GM21526 (cell line): ENCODE measurements around the gene WWP2.
"Not testable (repeated sequence)": the region's sequence is repeated elsewhere in the genome, so short reads cannot be mapped to it uniquely, and the experiment has no call there.

Experiments used
- ATAC-seq: cut with Tn5 transposase; IDR thresholded peaks from one replicate; pipeline ENCODE4 v1.9.1; 2021; ENCODE audit warnings: moderate library complexity; ENCODE audit not compliant: unreplicated experiment, low FRiP score

The WWP2 gene

DNA sequence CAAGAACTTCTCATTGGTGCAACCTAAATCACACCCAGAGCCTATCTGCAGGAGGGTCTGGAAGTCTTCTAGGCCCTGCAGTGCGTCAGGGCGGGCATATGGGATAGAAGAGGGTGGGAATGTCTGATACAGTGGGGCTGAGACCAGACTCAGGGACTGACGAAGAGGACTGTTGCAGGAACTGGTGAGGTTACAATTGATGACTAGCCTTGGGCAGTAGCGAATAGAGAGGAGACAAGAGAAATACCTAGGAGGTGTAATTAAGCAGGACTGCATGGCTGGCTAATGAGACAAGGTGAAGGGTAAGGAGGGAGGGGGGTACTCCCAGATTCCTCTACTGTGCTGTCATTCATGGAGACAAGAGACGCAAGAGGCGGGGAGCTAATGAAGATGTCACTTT, 91.3 kb downstream of the WWP2 start:
- no peak for ATAC-seq

DNA sequence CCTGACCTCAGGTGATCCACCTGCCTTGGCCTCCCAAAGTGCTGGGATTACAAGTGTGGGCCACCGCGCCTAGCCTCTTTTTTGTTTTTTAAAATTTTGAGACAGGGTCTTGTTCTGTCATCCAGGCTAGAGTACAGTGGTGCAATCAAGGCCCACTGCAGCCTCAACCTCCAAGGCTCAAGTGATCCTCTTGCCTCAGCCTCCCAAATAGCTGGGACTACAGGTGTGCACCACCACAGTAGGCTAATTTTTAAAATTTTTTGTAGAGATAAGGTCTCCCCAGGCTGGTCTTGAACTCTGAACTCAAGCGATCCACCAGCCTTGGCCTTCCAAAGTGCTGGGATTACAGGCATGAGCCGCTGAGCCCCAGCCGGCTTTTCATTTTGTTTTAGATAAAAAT, 92.6 kb downstream of the WWP2 start:
- ATAC-seq = not testable (repeated sequence)

DNA sequence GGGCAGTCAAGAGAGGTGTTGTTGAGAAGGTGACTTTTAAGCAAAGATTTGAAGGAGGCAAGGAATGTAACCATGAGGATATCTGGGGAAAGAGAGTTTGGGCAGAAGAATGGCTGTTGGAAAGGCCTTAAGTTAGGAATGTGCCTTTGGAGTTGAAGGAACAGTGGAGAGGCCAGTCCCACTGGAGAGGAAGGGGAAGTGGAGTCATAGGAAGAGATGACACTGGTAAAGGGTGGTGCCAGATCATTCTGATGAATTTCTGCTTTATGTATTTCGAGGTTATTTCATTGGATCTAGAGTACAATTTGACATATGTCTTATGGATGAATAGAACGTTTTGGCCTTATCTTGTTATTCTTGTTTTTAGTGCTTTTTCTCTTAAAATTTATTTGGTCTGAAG, 93.5 kb downstream of the WWP2 start:
- ATAC-seq = no peak

DNA sequence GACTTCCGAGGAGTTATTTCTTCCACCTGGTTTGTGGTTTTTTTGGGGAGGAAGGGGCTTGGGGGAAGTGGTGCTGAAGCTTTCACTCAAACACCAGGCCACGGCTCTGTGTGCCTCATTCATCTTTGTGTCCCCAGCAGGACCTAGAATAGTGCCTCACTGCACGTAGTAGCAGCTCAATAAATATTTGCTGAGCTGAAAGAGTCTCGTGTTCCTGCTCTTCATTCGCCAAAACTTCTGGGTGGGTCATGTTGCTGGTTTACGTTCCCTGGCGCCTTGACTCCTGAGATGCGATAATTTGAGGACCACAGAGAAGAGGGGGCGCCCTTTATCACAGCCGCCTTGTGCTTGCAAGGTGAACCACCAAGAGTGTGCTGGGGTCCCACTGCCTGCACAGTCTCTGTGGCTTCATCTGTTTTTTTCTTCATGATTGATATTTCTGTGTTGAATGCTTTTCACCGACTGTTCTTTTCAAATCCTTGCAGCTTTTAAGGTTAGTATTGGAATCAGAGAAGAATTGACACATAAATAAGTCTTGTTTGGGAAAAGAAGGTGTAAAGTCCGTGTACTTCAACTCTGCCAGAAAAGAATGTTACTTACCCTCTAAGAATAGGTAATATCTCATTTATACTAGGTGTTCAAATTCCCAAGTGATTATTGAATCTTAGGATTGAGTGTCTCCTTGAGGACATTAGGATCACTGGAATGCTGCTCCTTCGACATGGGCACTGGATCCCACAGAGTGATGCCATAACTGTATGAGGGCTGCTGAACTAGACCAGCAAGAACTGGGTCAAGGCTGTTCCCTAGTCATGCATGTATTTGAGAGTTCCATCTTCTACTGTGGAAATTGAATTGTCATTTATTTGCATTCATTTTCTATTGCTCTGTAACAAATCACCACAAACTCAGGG, 96.3 kb downstream of the WWP2 start:
- ATAC-seq = no peak

DNA sequence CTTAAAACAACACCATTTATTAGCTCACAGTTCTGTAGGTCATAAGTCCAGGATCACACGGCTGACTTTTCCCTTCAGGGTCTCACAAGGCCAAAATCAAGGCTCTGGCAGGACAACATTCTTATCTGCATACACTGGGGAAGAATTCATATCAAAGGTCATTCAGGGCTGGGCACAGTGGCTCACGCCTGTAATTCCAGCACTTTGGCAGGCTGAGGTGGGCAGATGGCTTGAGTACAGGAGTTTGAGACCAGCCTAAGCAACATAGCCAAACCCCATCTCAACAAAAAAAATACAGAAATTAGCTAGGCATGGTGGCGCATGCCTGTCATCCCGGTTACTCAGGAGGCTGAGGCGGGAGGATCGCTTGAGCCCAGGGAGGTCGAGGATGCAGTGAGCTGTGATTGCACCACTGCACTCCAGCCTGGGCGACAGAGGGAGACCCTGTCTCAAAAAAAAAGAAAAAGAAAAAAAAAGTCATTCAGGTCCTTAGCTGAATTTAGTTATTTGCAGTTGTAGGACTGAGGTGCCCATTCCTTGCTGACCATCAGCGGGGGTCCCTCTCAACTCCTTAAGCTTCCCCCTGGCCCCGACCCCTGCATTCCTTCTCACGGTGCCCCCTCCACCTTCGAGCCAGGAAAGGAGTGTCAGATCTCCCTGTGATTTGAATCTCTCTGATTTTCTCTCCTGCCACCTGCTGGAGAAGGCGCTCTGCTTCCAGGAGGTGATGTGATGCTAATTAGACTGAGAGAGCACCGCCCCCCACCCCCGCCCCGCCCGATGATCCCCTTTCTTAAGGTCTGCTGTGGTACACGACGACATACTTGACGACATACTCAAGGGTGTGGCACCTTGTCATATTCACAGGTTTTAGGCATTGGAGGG, 97.2 kb downstream of the WWP2 start:
- no peak for ATAC-seq

DNA sequence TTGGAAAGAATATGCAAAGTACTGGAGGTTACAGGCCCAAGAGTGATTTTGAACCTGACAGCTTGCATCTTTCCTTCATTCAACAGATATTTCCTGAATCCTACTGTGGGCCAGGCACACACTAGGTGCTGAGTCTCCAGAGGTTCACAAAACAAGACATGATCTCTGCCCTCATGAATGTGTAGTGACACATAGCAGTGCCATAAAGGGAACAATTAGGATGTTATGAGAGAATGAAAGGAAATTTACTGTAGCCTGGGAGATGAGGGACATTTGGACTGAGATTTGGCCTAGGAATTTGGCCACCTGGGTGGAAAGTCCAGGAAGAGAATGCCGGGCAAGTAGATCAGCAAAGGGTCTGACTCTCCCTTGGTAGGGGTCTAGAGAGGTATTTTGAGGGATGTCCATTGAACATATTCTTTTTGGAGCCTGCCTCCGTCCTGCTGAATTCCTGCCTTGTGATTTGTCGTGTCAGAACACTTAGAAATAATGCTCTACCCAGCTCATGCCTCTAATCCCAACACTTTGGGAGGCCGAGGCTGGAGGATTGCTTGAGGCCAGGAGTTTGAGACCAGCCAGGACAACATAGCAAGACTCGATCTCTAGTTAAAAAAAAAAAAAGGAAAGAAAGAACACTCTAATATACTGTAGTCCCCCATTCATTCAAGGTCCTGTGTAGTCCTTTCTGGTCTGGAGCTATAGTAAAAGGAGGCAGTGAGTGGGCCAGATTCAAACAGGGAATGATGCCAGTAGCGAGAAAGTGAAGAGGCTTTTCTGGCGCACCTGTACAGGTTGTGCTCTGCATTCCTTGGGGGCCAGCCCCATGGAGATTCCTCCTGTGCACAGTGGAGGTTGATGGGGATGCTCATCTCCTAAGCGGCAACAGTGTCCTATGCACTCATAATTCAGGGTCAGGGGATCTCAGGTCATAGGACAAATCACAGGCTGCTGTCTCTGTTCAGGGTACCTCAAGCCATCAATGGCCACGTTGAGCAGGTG, 98.4 kb downstream of the WWP2 start:
- no peak for ATAC-seq

DNA sequence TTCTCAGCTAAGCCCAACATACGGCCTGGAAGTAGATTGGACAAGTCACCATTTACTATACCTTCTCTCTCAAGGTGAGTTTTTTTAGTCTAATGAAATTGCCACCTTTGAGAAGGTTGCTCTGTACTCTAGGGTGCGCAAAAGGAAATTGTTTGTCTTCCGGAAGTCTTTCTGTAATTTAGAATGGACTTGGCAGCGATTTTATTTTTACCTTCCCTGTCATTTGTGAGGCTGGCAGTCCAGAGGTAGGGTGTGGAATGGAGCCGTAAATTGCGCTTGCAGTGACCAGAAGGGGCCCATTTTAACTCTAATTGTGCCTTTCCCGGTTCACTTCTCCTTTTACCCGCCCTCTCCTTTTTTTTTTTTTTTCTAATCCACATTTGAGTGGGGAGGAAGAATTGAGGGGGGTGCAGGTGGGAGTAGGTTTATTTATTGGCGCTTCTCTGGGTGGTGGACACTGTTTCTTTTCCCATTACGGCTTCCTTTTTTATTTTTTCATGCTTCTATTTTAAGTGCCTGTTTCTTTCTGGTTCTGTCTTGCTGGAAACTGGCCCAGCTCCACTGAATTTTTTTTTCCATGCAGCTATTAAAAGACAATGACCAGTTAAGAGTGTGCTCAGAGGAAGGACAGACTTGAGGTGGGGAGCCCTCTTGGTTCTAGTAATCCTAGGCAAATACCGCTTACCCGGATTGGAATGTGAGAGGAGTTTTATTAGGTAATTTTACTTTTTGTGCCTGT, 99.3 kb downstream of the WWP2 start:
- no peak for ATAC-seq

DNA sequence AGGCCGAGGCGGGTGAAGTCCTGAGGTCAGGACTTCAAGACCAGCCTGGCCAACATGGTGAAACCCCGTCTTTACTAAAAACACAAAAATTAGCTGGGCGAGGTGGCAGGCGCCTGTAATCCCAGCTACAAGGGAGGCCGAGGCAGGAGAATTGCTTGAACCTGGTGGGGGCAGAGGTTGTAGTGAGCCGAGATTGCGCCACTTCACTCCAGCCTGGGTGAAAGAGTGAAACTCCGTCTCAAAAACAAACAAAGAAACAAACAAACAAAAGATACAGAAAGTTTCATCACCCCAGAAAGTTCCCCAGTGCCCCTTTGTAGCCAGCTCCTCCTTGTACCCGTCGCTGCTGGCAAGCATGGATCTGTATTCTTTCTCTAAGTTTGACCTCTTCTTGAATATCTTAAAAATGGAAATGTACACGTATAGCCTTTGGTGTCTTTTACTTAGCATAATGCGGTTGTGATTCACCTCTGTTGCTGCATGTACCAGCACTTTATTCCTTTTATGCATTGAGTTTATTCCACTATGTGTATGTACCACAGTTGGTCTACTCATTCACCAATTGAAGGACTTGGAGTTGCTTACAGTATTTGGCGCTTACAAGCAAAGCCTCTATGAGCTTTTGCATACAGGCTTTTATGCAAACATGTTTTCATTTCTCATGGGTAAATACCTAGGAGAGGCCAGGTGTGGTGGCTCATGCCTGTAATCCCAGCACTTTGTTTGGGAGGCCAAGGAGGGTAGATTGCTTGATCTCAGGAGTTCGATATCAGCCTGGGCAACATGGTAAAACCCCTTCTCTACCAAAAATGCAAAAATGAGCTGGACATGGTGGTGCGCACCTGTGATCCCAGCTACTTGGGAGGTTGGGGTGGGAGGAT, 101.5 kb downstream of the WWP2 start:
- no peak for ATAC-seq

DNA sequence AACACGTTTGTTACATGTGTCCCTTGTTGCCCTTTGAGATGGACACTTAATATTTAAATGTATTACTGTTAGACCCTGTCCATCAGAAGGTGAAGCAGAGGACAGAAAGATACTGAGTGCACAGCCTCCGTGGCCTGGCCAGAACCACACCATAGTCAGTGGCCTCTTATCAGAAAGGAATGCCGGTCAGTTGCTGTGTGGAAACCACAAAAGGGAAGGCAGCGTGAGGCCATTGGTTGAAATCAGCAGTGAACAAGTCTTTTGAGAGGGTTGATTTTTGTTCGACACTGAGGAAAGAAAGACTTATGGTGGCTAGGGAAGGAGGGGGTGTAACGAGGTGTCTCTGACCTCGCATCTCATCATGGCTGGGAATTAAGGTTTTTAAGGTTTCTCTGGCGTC, 103.6 kb downstream of the WWP2 start:
- no peak for ATAC-seq

DNA sequence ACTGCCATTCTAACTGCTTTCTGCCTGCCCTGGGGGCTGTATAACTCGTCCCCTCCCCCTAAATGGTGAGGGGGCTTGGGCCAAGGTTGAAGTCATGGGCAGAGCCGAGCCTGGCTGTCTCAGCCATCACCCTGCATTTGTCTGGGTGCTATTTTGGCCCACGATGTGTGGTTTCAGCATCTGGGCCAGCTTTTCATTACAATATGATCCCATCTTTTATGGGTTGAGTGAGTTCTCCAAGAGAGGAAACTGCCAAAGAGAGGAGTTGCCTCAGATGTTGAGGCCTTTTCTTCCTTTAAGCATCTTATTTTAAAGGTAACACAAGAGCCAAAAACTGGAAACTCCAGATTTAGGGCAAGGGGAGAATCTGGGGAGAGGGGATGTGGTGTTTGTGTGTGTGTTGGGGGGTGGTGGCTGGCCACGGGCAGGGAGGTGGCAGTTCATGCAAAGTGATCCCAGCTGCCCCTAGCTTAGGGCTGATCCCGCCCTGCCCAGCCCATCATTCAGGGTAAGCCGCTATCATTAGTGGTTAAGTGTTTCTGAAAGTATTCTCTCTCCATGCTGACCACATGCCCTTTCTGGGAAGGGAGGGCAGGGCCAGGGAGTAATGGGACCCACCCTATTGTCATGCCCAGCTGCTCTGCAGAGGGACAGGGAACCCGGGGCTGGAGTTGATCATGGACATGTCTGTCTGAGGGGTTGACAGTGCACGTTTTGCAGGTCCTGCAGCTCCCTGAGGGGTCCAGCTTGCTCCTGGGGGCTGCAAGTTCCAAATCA, 105.8 kb downstream of the WWP2 start:
- ATAC-seq = no peak

DNA sequence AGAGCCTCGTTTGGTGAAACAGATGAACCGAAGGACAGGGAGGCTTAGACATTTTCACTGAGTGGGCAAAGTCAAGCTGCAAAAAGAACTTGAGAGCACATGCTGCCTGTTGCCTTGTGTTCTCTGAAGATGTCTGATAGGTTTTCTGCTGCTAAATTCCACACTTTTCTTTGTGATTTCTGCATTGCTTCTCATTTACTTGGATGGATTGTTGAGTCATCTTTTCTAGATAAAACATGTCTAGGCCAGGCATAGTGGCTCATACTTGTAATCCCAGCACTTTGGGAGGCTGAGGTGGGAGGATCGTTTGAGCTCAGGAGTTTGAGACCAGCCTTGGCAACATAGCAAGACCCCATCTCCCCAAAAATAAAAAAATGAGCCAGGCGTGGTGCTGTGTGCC, 108.6 kb downstream of the WWP2 start:
- ATAC-seq = no peak

DNA sequence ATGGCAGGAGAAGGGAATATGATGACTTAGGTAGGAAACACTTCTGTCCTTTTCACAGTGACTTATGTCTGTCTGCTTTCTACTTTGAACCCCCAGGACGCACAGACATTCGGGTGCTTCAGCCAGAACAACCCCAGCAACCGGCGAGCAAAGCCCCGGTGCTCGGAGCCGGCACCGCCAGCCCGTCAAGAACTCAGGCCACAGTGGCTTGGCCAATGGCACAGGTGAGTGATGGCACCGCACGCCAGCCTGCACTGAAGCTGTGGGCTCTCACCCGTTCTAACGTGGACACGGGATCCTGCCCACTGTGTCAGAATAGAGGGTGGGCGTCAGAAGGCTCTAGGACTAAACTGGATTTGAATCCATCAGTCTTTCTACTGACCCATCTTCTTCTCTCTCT, 109.6 kb downstream of the WWP2 start:
- ATAC-seq = no peak

DNA sequence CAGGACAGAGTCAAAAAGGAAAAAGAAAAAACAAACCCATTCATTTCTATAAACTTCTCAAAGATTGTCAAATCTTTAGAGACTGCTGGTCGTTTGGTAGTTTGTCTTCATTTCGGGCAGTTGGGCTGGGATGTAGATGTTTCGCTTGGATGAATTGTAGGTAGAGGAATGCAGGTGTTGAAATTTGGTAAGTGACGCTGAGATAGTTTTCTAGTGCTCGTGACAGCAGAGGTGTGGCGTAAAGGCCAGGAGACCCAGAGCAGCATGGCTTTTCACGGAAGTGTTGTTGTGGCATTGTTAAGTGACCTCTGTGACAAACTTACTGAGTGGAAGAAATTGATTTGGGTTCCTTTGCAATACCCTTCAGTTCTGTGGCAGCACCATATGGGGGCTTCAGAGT, 110.8 kb downstream of the WWP2 start:
- no peak for ATAC-seq

DNA sequence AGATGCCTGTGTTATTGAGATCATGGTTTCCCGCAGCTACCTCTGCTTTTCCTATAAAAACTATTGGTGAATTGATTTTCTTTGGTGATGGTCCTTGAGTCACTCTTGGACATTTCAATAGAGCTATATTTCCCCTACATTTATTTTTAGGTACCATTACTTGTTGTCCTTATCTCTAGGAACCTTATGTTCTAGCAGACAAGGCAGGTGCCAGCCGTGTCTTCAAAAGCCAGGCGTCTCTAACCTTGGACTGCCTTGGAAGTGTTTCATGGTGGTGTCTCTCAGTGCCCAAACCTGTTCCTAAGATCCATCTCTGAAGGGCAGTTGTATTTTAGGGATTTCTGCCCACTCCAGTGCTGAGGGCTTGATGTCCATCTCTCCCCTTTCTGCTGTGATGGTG, 111.7 kb downstream of the WWP2 start:
- ATAC-seq = no peak

DNA sequence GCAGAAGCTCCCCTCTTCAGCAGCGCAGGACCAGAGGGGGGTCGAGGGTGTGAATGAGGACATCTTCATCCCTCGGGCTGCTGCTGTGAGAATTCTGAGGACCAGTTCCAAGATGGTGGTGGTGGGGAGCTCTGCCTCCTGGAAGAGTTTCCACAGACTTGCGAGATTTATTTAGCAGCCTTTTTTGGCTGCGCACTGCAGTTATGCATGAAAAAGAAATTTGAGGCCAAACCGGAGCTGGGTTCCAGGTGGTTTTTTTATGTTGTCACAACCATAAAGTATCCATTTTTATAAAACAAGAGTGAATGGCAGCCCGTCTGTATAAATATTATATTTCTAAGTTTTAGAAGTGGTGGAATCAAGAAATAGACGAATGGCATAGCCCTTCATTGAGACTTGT, 112.1 kb downstream of the WWP2 start:
- ATAC-seq = no peak

DNA sequence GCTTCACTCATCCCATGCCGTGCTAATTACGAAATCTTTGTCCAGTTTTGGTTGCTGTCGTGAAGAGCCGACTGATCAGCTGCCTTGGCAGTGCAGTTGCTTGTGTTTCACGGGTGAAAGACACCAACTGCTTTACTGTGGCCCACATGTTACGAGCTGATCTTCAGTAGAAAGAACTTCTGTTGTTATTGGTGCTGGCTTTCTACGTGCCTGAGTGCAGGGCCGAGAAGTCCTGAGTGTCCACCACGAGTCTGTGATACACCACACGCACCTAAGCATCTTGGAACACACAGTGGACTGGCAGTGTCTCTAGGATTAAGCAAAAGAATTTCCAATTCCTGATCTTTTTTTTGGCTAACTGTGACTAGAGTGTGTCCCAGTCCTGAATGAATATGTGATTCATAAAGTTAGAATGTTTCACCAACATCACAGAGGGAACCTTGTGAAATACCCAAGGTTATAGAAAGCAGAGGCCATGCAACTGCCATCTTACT, 118.6 kb downstream of the WWP2 start:
- no peak for ATAC-seq

DNA sequence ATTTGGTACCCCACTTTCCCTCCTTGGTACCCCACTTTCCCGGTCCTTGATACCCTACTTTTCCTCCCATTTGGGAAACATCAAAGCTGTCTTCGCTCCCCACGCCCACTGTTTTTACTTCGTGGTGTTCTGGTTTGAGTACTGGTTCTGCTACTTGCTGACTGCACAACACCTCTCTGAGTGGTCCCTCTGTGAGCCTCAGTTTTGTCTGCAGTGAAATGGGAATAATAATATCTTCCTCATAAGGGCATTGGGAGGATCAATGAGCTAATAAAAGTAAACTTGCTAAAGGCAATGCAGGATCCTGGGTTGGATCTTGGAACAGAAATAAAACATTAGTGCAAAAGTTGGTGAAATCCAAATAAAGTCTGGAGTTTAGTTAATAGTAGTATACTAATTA, 119.0 kb downstream of the WWP2 start:
- no peak for ATAC-seq

DNA sequence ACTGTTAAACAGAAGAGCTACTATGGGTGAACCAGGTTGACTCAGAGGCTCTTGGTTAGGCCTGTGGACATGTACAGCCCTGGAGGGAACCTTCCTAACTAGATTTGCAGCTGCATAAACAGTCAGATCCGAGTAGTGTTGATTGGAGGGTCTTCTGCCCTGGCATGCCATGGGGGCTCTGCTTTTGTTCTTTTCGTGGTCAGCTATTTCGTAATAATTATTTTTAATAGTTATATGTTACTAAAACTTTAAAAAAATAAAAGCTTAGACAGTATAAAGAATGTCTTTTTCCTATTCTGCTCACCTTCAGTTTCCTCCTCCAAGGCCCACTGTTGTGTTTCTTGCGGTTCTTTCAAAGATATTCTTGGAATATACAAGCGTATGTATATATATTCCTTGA, 121.6 kb downstream of the WWP2 start:
- ATAC-seq = no peak
